ENCODE results near the gene PLA2G4A.

The PLA2G4A gene

GRCh38 chr1:186828611-186829454 is at the start of gene PLA2G4A:
Gene PLA2G4A, plus strand, starts transcription at chr1:186828949. Its CDS starts 25,406 bp downstream, at chr1:186854355.
- DNase-seq (ENCODE audit: low read depth in 2 of 2): peak in 1 of 2 donors; percentile 2

DNA sequence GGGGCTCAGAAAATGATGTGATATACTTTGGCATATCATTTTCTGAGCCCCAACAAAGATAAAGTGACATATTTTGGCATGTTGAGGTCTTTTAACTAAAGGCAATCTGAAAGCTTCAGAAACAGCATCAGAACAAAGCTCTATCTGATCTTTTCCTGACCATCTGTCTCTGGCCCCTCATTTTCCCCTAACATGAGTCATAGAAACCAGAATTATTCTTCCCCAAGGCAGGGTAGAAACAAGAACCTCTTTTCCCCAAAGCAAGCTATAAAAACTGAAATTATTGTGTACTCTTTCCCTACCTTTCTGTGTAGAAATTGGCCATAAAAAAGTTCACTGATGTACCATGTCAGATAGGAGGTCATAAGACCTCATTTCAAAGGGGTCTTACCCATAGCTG is 48.7 kb upstream of the PLA2G4A start:
- no peak for DNase-seq (ENCODE audit: low read depth in 2 of 2)

- no peak for DNase-seq (ENCODE audit: low read depth in 2 of 2)
These were observed 47.0 kb upstream of the PLA2G4A start for GRCh38 chr1:186781730-186782129.

DNA sequence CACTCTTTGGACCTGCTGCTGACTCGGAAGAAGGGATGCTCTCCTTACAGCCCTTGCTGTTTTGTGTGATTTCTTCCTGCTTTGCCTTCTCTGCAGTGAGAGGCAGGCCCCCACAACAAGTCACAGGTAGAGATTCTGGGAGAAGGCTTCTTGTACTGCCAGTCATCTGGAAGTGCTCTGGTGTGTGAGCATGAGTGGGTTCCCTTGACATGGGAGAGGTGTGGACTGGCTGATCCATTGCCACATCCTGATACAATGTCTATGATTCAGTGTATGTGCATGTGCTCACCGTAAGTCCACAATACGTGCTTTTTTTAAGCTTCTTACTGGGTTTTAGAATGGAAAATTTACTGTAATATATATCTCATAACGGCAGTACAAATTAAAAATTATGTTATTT is 46.0 kb upstream of the PLA2G4A start:
- DNase-seq (ENCODE audit: low read depth in 2 of 2): no peak

- no peak for DNase-seq (ENCODE audit: low read depth in 2 of 2)
These were observed 45.6 kb upstream of the PLA2G4A start for GRCh38 chr1:186783193-186783592.

DNA sequence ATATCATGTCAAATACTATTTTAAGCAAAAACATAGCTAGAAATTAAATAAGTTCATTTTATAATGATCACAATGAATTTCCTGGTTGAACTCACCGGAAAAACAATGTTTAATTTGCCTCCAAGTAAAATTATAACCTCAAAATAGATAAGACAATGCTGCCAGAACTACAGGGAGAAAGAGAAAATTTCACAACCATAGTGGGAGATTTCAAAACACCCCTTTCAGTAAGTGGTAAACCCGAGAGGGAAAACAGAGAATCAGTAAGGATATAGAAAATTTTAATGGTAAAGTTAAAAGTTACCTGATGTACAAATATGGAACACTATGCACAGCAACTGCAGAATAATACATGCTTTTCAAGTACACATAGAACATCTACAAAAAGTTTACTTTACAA is 43.2 kb upstream of the PLA2G4A start:
- no peak for DNase-seq (ENCODE audit: low read depth in 2 of 2)

- no peak for DNase-seq (ENCODE audit: low read depth in 2 of 2)
These were observed 38.6 kb upstream of the PLA2G4A start for GRCh38 chr1:186790101-186790500.

GRCh38 chr1:186792870-186793581 is 35.7 kb upstream of the PLA2G4A start:
- DNase-seq (ENCODE audit: low read depth in 2 of 2): no peak

DNA sequence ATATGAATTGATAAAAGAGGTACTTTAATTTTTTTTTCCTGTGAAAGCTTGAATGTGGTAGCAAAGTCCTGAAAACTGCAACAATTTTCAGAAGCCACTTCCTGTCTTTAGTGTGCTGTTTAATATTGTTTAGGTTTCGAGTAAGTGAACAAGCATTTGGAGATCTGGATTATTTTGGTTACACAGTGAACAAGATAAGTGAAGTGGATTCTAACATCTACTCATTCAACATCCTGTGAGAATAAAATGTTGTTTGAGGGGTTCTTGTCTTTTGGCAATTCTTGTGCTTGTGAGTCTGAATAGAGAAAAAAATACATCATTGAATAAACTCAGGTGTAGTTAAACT is 35.2 kb upstream of the PLA2G4A start:
- no peak for DNase-seq (ENCODE audit: low read depth in 2 of 2)

GRCh38 chr1:186798960-186799688 is 29.6 kb upstream of the PLA2G4A start:
- DNase-seq (ENCODE audit: low read depth in 2 of 2): no peak

- DNase-seq (ENCODE audit: low read depth in 2 of 2): no peak
These were observed 29.1 kb upstream of the PLA2G4A start for GRCh38 chr1:186799689-186800054.

DNA sequence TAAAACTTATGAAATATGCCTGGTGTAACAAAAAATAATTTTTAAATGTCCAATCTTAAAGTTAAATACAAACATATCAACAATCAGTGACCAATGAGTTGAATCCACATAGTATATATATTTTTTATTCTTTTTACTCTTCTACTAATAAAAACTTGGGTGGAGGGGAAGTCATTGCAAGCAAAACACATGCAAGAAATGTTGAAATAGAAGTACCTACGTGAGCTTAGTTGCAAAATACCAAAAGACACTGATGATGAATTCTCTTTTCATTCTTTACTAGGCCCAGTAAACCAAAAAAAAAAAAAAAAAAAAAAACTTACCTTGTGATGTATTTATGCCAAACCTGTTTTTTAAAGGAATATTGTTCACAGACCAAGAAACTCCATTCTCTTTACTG is 26.4 kb upstream of the PLA2G4A start:
- no peak for DNase-seq (ENCODE audit: low read depth in 2 of 2)

DNA sequence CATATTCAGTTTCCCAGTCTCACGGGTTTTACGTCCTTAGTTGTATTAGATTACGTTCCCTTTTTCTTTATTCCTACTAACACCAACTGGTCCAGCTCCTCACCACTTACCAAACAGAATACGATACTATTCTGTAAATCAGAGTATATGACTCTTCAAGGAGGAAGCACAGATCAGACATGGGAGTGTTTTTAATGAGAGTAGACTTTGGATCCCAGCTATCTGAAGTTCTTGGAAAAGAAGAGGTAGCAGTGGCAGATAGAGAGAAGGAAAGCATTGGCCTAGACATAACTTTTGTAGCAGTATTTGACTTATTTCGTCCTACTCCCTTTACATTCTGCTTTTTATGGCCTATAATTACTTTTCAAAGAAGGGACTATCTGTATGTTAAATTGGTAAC is 24.1 kb upstream of the PLA2G4A start:
- DNase-seq (ENCODE audit: low read depth in 2 of 2): no peak

DNA sequence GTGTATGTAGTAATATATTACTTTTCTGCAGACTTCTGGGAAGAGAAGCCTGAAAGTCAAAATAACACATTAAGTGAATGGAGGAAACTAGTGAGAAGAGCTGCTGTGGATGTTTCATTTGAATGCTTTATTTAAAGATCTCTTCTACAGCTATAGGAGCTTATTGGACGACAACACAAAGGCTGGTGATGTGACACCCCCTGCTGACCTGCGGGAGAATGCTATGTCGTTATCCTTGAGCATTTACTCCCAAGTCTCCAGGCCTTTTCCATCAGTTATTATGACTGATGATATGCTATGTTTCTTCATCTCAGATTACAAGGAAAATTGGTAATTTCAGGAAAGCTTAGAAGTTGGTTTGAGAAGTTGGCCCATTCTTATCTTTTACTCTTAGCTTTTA is 22.3 kb upstream of the PLA2G4A start:
- DNase-seq (ENCODE audit: low read depth in 2 of 2): no peak

DNA sequence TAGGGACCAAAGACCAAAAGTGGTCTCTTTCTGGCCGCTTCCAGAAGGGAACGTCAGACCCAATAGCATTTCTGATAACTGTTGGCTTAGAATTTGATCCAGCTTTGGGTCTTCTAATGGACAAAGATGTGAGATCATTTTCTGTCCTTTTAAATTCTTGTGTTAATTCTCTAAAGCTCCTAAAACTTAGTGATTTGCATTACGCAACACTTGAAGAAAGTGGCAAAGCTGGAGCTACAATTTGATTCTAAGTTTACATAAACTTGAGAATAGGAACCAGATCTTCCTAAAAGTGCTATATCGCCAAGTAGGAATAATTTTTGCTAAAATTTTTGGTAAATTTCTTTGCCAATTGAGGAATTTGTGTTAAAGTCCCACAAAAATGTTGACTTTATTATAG is 21.6 kb upstream of the PLA2G4A start:
- no peak for DNase-seq (ENCODE audit: low read depth in 2 of 2)

- DNase-seq (ENCODE audit: low read depth in 2 of 2): no peak
These were observed 16.9 kb upstream of the PLA2G4A start for GRCh38 chr1:186811892-186812291.

DNA sequence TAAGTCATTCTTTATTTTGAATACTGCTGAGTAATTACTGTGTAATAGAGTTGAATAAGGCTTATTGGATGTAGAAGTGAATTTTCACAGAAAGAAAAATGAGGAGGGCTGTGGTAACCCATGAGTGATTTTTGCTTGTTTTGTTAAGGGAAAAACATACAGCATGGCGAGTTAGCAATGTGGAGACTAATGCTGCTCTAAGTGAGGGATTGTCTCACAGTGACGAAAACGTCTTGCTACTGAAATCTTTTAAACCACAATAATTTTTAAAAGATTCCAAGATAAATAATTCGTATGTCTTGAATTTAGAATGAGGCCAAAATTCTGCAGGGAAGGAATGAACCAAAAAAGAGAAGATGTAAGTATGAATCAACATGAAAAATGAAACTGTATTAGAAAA is 16.2 kb upstream of the PLA2G4A start:
- no peak for DNase-seq (ENCODE audit: low read depth in 2 of 2)

DNA sequence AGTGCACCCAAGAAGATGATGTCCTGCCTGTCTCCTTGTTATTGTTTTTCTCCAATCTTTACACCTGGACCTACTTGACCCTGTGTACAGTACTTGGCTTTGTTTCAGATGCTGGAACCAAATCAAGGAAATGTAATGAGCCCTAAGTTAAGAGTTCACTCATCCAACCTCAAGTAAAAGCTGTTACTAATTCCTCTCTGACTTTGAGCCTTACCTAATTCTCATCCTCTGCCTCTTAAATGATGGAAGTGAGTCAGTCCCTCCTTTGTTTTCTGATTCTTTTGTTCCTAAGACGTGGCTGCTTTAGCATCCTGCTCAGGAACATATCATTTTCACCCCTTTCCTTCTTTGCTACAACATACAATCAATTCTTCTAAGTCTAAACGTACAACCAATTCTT is 15.3 kb upstream of the PLA2G4A start:
- no peak for DNase-seq (ENCODE audit: low read depth in 2 of 2)

- no peak for DNase-seq (ENCODE audit: low read depth in 2 of 2)
These were observed 9.6 kb upstream of the PLA2G4A start for GRCh38 chr1:186819126-186819525.

DNA sequence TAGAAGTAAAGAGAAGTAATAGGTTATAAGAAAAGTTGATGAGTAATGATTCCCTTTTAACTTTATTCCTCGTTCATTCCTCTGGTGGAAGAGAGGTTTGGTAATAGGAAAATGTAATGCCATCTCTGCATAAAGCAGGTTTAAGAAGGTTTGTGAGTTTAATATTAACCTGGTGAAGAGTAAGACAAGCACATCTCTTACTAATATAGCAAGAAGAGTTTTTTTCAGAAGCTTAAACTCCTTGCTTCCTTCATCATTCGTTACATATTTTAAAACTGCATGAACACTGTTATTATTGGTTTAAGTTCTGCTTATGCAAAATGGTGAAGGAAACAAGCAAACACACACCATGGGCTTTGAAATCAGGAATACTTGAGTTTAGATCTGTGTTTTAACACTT is 9.2 kb upstream of the PLA2G4A start:
- DNase-seq (ENCODE audit: low read depth in 2 of 2): no peak

DNA sequence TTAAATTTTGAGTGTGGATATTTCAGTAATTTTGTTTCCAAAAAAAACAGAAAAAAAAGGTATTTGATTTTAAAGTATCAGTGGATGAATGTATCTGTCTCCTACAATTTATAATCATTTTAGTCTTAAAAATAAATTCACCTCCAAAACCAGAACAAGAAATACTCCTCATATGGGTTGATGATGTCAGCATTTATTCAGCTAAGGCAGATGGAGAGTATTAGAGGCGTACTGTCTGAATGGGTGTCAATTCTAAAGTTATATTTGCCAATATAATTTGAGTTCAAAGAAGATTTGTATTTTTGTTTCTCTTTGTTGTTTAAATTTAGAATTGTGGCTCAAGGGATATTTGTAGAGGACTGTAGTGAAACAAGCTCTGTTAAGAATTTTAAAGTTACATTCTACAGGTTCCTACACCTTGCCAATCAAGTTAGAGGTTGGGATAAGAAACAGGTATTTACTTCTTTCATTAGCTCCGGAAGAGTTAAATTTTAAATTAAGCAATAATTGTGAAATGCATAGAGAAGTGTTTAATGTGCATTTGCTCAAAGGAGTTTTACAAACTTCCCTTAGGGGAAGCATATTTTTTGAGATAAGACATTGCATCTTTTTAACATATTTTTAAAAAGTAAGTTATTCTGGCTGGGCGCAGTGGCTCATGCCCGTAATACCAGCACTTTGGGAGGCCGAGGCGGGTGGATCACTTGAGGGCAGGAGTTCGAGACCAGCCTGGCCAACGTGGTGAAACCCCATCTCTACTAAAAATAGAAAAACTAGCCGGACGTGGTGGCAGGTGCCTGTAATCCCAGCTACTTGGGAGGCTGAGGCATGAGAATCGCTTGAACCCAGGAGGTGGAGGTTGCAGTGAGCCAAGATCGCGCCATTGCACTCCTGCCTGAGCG is 1.2 kb downstream of the PLA2G4A start:
- no peak for DNase-seq (ENCODE audit: low read depth in 2 of 2)

GRCh38 chr1:186831168-186831567 is 2.4 kb downstream of the PLA2G4A start:
- DNase-seq (ENCODE audit: low read depth in 2 of 2): no peak

All from stimulated activated CD4-positive, alpha-beta T cell treated with anti-CD3 and anti-CD28 coated beads, Interleukin-1b, Interleukin-23, amount 100 ng/mL, for 1 hour (primary cell).